Kidney (tissue), 14 donors: ENCODE results near the gene LDLRAD4. TPM values are rescaled to one million over a fixed set of nuclear protein-coding genes. Genes with fewer than 3 reads are reported as not detected.

Source experiments
- DNase-seq, 5 donors: peaks; one replicate each; pipeline ENCODE4 v3.0.0-alpha.2; 2013 to 2020
- FAIRE-seq: peaks from 2 replicates; lab custom pipeline; 2012; peaks lifted over from hg19 to GRCh38; lab: Jason Lieb, UNC
- H3K27ac ChIP-seq, 2 donors: one replicate each; pipeline ENCODE4 v1.7.0; 2013; ENCODE audit warnings: low read depth in 2 of 2, low read length in 2 of 2, inconsistent platforms in 1 of 2
- H3K27me3 ChIP-seq: one replicate; pipeline ENCODE4 v1.7.1; 2013; ENCODE audit warnings: low read length, inconsistent platforms; ENCODE audit not compliant: control insufficient read depth, insufficient read depth
- H3K36me3 ChIP-seq, 3 donors: one replicate each; pipeline versions ENCODE4 v1.7.0 to v1.7.1; 2013; ENCODE audit warnings: low read length in 3 of 3, control low read depth in 1 of 3, inconsistent platforms in 1 of 3; ENCODE audit not compliant: insufficient read depth in 3 of 3, control insufficient read depth in 2 of 3
- H3K4me1 ChIP-seq, 3 donors: one replicate each; pipeline versions ENCODE4 v1.7.0 to v1.7.1; 2013; ENCODE audit warnings: low read length in 3 of 3, inconsistent platforms in 1 of 3, low read depth in 1 of 3; ENCODE audit not compliant: control insufficient read depth in 2 of 3, insufficient read depth in 2 of 3
- H3K4me3 ChIP-seq, 3 donors: one replicate each; pipeline versions ENCODE4 v1.7.0 to v1.8.1; 2013; ENCODE audit warnings: low read length in 3 of 3, control low read depth in 1 of 3, inconsistent platforms in 1 of 3
- H3K9ac ChIP-seq, 3 donors: one replicate each; pipeline versions ENCODE4 v1.7.0 to v1.7.1; 2013; ENCODE audit warnings: low read length in 3 of 3, control low read depth in 1 of 3, inconsistent platforms in 1 of 3
- H3K9me3 ChIP-seq, 3 donors: one replicate each; pipeline versions ENCODE4 v1.7.0 to v1.7.1; 2013; ENCODE audit warnings: low read length in 3 of 3, control low read depth in 1 of 3, inconsistent platforms in 1 of 3; ENCODE audit not compliant: control insufficient read depth in 2 of 3, insufficient read depth in 1 of 3
- intact Hi-C: fragments of 100-400 bp; cut with DNase I; formaldehyde crosslinking; loops from one replicate; pipeline ENCODE4 v1.11.1; 2022
- polyA plus RNA-seq: library from polyadenylated mRNA; stranded (reverse); fragments of 350-450 nt; fragmentation: Illumina TruSeq; extraction: RNeasy Lipid Tissue Mini Kit (QIAGEN cat#74804); gene quantifications from one replicate; pipeline ENCODE4 v1.2.3, GENCODE V29; 2014; ENCODE audit warnings: low read depth, low replicate concordance; ENCODE audit not compliant: insufficient read depth
- total RNA-seq: library from RNA; stranded (reverse); fragmentation: NEBNext Ultra II Directional; extraction: Animal tissue kit (Norgen Biotek cat#: 25700); gene quantifications from one replicate; pipeline ENCODE4 v1.2.1, GENCODE V29; 2021
- TF ChIP-seq, protein P1 (sequence below): IDR thresholded peaks from 3 replicates; pipeline ENCODE4 v1.5.1; 2012; ENCODE audit warnings: mild to moderate bottlenecking, moderate library complexity, borderline replicate concordance; ENCODE audit not compliant: insufficient read depth; ENCODE audit errors: extremely low read depth
- donor health status: control.
- donor health status: control.
- donor health status: control.
- donor health status: control.
- donor health status: control.
- donor health status: DM: yes; HTN: yes; CAD: no.
- donor health status: Normal renal cell carcinoma (clear cell type).

LDLRAD4 gene
- total and polyA plus RNA-seq, 2 donors from 2014 or later = 2.3 to 42.3 TPM

GRCh38 chr18:13540477-13541182, 322.1 kb downstream of the LDLRAD4 start:
- Histone ChIP-seq H3K9ac (no peak overlapping the region), H3K36me3 (no peaks in the 10 kb centered on the region), H3K4me3 (no peak overlapping the region), H3K27me3 (no peaks in the 10 kb centered on the region), H3K27ac (no peak overlapping the region), H3K4me1 (no peaks in the 10 kb centered on the region), H3K9me3 (no peaks in the 10 kb centered on the region)
- intact Hi-C loops = no loop called here
- DNase-seq (peak in 3 of 5 donors; percentile 31 to 55 (median 52)), FAIRE-seq (no peak)
- TF ChIP-seq, protein P1, sequence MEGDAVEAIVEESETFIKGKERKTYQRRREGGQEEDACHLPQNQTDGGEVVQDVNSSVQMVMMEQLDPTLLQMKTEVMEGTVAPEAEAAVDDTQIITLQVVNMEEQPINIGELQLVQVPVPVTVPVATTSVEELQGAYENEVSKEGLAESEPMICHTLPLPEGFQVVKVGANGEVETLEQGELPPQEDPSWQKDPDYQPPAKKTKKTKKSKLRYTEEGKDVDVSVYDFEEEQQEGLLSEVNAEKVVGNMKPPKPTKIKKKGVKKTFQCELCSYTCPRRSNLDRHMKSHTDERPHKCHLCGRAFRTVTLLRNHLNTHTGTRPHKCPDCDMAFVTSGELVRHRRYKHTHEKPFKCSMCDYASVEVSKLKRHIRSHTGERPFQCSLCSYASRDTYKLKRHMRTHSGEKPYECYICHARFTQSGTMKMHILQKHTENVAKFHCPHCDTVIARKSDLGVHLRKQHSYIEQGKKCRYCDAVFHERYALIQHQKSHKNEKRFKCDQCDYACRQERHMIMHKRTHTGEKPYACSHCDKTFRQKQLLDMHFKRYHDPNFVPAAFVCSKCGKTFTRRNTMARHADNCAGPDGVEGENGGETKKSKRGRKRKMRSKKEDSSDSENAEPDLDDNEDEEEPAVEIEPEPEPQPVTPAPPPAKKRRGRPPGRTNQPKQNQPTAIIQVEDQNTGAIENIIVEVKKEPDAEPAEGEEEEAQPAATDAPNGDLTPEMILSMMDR = no peak

DNA sequence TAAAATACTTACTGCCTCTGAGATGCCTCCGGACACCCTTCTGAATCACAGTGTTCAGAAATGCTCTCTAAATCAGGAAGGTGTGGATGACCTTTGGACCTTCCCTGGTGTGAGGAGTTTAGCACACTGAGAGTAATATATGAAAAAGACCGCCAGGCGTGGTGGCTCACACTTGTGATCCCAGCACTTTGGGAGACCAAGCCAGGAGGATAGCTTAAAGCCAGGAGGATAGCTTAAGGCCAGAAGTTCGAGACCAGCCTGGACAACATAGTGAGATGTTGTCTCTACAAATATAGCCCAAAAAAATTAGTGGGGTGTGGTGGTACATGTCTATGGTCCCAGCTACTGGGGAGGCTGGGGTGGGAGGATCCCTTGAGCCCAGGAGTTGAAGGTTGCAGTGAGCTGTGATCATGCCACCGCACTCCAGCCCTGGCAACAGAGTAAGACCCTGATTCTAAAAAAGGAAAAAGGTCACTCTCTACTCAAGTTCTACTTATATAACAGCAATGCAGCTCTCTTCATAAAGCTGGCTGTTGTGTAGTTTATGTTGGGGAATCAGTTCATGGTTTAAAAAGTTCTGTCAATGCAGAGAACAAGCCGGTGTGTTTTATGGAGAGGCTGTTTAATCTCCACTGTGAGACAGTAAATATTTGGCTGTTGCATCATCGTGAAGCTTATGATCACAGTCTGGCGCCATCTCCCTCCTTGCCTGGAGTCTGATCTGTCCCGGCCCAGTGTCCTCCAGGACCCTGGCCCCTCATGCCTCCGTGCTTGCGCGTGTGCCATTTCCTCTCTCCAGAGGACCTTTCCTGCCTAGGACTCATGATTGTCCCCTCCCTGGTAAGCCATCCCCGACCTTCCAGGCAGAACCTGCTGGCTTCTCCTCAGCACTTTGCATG, 323.3 kb downstream of the LDLRAD4 start:
- DNase-seq = peak in 1 of 5 donors; percentile 36
- TF ChIP-seq, protein P1 = no peak
- intact Hi-C loops = no loop called here
- H3K9ac ChIP-seq = no peak overlapping the region
- H3K36me3 ChIP-seq = no peaks in the 10 kb centered on the region
- H3K27me3 ChIP-seq = no peaks in the 10 kb centered on the region
- no peak overlapping the region for H3K27ac ChIP-seq
- FAIRE-seq = no peak
- H3K4me1 ChIP-seq = no peaks in the 10 kb centered on the region
- no peaks in the 10 kb centered on the region for H3K9me3 ChIP-seq
- no peak overlapping the region for H3K4me3 ChIP-seq

GRCh38 chr18:13542520-13542847, 323.9 kb downstream of the LDLRAD4 start:
- Histone ChIP-seq H3K9ac (no peak overlapping the region), H3K4me3 (no peak overlapping the region), H3K27ac (no peak overlapping the region), H3K27me3 (no peaks in the 10 kb centered on the region), H3K36me3 (no peaks in the 10 kb centered on the region), H3K4me1 (no peaks in the 10 kb centered on the region), H3K9me3 (no peaks in the 10 kb centered on the region)
- DNase-seq (no peak), FAIRE-seq (no peak)
- intact Hi-C loops = no loop called here
- TF ChIP-seq, protein P1 = no peak
